ENCODE data around the gene OGFOD3.

The OGFOD3 gene

DNA sequence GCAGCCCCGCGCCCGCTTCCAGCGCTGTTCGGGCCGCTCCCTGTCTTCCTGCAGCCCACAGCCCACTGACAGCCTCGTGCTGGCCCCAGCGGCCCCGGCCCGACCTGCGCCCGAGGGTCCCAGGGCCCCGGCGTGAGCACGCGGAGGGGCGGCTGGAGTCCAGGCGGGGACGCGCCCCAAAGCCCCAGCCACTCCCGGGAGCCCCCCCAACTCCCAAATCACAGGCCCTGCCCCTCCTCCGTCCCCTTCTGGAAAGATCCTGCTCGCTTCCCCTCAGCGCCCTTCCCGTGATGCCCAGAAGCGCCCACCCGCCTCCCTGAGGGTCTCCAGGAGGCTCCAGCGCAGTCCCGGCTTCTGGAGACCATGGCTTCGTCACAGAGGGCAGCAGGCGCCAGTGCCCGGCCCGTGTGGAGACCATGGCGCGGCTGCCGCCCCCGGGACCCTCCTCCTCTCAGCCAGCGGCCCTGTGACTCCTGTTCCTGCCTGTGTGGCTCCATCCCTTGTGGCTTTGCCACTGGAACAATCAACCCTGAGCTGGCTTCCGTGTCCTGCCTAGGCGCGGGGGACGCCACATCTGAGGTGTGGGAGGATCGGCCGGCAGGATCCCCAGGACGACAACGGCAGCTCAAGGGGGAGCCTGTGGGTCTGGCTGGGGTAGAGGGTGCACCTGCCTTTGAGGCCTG lies 42.9 kb downstream of the OGFOD3 start:
- TF ChIP-seq, protein P1, sequence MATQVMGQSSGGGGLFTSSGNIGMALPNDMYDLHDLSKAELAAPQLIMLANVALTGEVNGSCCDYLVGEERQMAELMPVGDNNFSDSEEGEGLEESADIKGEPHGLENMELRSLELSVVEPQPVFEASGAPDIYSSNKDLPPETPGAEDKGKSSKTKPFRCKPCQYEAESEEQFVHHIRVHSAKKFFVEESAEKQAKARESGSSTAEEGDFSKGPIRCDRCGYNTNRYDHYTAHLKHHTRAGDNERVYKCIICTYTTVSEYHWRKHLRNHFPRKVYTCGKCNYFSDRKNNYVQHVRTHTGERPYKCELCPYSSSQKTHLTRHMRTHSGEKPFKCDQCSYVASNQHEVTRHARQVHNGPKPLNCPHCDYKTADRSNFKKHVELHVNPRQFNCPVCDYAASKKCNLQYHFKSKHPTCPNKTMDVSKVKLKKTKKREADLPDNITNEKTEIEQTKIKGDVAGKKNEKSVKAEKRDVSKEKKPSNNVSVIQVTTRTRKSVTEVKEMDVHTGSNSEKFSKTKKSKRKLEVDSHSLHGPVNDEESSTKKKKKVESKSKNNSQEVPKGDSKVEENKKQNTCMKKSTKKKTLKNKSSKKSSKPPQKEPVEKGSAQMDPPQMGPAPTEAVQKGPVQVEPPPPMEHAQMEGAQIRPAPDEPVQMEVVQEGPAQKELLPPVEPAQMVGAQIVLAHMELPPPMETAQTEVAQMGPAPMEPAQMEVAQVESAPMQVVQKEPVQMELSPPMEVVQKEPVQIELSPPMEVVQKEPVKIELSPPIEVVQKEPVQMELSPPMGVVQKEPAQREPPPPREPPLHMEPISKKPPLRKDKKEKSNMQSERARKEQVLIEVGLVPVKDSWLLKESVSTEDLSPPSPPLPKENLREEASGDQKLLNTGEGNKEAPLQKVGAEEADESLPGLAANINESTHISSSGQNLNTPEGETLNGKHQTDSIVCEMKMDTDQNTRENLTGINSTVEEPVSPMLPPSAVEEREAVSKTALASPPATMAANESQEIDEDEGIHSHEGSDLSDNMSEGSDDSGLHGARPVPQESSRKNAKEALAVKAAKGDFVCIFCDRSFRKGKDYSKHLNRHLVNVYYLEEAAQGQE (IDR thresholded peaks at IDR 0.05; ENCODE audit: low read depth) = no peak
- no peak for TF ChIP-seq TAF1 (IDR thresholded peaks at IDR 0.05; ENCODE audit: low read depth)
- TF ChIP-seq EP300 (IDR thresholded peaks at IDR 0.05; ENCODE audit: borderline replicate concordance) = no peak
- TF ChIP-seq NFIC (IDR thresholded peaks at IDR 0.05) = no peak
- no peak for TF ChIP-seq CEBPB (IDR thresholded peaks at IDR 0.05)
- TF ChIP-seq, protein P2, sequence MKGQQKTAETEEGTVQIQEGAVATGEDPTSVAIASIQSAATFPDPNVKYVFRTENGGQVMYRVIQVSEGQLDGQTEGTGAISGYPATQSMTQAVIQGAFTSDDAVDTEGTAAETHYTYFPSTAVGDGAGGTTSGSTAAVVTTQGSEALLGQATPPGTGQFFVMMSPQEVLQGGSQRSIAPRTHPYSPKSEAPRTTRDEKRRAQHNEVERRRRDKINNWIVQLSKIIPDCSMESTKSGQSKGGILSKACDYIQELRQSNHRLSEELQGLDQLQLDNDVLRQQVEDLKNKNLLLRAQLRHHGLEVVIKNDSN (IDR thresholded peaks at IDR 0.05) = no peak
- no peak for TF ChIP-seq ZBTB7A (IDR thresholded peaks at IDR 0.05; ENCODE audit: low read depth)
- no peak for TF ChIP-seq CREB1 (IDR thresholded peaks at IDR 0.05; ENCODE audit: low read depth)
- no peak for TF ChIP-seq FOXM1 (IDR thresholded peaks at IDR 0.05; ENCODE audit: borderline replicate concordance, low read depth)
- no peak for TF ChIP-seq RAD21 (IDR thresholded peaks at IDR 0.05; ENCODE audit: low read depth)
- no peak for TF ChIP-seq YY1 (IDR thresholded peaks at IDR 0.05; ENCODE audit: low read depth)
- TF ChIP-seq EGR1 (IDR thresholded peaks at IDR 0.05) = no peak
- no peak for TF ChIP-seq TEAD4 (IDR thresholded peaks at IDR 0.05)
- TF ChIP-seq, protein P3, sequence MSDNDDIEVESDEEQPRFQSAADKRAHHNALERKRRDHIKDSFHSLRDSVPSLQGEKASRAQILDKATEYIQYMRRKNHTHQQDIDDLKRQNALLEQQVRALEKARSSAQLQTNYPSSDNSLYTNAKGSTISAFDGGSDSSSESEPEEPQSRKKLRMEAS (IDR thresholded peaks at IDR 0.05) = no peak

DNA sequence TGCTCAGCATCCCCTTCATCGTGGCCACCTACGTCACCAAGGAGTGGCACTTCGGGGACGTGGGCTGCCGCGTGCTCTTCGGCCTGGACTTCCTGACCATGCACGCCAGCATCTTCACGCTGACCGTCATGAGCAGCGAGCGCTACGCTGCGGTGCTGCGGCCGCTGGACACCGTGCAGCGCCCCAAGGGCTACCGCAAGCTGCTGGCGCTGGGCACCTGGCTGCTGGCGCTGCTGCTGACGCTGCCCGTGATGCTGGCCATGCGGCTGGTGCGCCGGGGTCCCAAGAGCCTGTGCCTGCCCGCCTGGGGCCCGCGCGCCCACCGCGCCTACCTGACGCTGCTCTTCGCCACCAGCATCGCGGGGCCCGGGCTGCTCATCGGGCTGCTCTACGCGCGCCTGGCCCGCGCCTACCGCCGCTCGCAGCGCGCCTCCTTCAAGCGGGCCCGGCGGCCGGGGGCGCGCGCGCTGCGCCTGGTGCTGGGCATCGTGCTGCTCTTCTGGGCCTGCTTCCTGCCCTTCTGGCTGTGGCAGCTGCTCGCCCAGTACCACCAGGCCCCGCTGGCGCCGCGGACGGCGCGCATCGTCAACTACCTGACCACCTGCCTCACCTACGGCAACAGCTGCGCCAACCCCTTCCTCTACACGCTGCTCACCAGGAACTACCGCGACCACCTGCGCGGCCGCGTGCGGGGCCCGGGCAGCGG lies 43.6 kb downstream of the OGFOD3 start:
- no peak for TF ChIP-seq YY1 (IDR thresholded peaks at IDR 0.05; ENCODE audit: low read depth)
- TF ChIP-seq, protein P3 (IDR thresholded peaks at IDR 0.05) = no peak
- TF ChIP-seq NFIC (IDR thresholded peaks at IDR 0.05) = no peak
- no peak for TF ChIP-seq CREB1 (IDR thresholded peaks at IDR 0.05; ENCODE audit: low read depth)
- no peak for TF ChIP-seq RAD21 (IDR thresholded peaks at IDR 0.05; ENCODE audit: low read depth)
- TF ChIP-seq TAF1 (IDR thresholded peaks at IDR 0.05; ENCODE audit: low read depth) = no peak
- TF ChIP-seq TEAD4 (IDR thresholded peaks at IDR 0.05) = no peak
- TF ChIP-seq, protein P1 (IDR thresholded peaks at IDR 0.05; ENCODE audit: low read depth) = no peak
- TF ChIP-seq EP300 (IDR thresholded peaks at IDR 0.05; ENCODE audit: borderline replicate concordance) = no peak
- TF ChIP-seq, protein P2 (IDR thresholded peaks at IDR 0.05) = no peak

DNA sequence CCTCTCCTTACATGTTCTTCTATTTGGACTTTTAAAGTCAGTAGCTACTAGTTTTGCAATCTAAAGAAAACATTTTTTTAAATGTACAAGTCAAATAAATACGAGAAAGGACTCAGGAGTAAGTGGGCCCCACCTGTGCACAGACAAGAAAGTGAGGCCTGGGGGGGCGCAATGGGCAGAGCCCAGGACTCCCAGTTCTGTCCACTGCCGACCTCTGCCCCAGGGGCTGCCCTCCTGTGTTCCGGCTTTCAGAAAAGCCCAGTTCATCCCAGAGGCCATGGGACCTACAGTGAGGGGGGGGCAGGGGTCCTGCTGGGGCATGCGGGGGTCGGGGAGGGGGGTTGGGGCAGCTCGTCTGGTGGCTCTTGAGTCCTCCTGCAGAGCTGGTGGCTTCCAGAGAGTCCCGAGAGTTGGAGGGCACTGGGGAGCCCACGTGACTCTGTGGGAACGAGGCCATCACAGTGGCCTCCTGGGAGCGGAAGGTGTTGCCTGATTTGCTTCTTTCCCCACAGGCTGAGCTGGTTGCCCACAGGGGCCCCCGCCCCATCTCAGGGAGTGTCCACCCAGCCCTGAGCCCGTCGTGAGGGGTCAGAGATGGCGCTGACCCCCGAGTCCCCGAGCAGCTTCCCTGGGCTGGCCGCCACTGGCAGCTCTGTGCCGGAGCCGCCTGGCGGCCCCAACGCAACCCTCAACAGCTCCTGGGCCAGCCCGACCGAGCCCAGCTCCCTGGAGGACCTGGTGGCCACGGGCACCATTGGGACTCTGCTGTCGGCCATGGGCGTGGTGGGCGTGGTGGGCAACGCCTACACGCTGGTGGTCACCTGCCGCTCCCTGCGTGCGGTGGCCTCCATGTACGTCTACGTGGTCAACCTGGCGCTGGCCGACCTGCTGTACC lies 44.4 kb downstream of the OGFOD3 start:
- TF ChIP-seq, protein P1 (IDR thresholded peaks at IDR 0.05; ENCODE audit: low read depth) = no peak
- TF ChIP-seq ZBTB7A (IDR thresholded peaks at IDR 0.05; ENCODE audit: low read depth) = no peak
- TF ChIP-seq NFIC (IDR thresholded peaks at IDR 0.05) = no peak
- no peak for TF ChIP-seq CREB1 (IDR thresholded peaks at IDR 0.05; ENCODE audit: low read depth)
- TF ChIP-seq, protein P2 (IDR thresholded peaks at IDR 0.05) = no peak
- no peak for TF ChIP-seq CEBPB (IDR thresholded peaks at IDR 0.05)
- TF ChIP-seq, protein P3 (IDR thresholded peaks at IDR 0.05) = no peak
- no peak for TF ChIP-seq EP300 (IDR thresholded peaks at IDR 0.05; ENCODE audit: borderline replicate concordance)
- no peak for TF ChIP-seq YY1 (IDR thresholded peaks at IDR 0.05; ENCODE audit: low read depth)
- no peak for TF ChIP-seq RAD21 (IDR thresholded peaks at IDR 0.05; ENCODE audit: low read depth)
- TF ChIP-seq TEAD4 (IDR thresholded peaks at IDR 0.05) = no peak
- TF ChIP-seq TAF1 (IDR thresholded peaks at IDR 0.05; ENCODE audit: low read depth) = no peak
- no peak for TF ChIP-seq TCF12 (IDR thresholded peaks at IDR 0.05; ENCODE audit: low read depth)
- TF ChIP-seq FOXM1 (IDR thresholded peaks at IDR 0.05; ENCODE audit: borderline replicate concordance, low read depth) = no peak
- TF ChIP-seq EGR1 (IDR thresholded peaks at IDR 0.05) = no peak

All from Ishikawa (cell line).